ENCODE results near the gene KCNJ10.

KCNJ10 gene

GRCh38 chr1:160069460-160070231 is at the start of gene KCNJ10:
KCNJ10 (minus strand) TSS chr1:160070160; CDS start chr1:160042532, 27,628 bp downstream.
- H3K4me3 ChIP-seq (ENCODE audit: low read length), result peak within 1 kb of the TSS; percentile 66
- no peak within 1 kb of the TSS for H3K27ac ChIP-seq (ENCODE audit: low read depth, low read length)
- H3K9me3 ChIP-seq (ENCODE audit: control insufficient read depth, insufficient read depth, low read length), result no peaks in the 10 kb centered on the region
- H3K79me2 ChIP-seq (ENCODE audit: control insufficient read depth, low read length), result no peaks in the 10 kb centered on the region
- no peaks in the 10 kb centered on the region for H3F3A ChIP-seq (ENCODE audit: control insufficient read depth, insufficient read depth)
- peaks cover 35% of the 10 kb centered on the region for H3K27me3 ChIP-seq (ENCODE audit: control insufficient read depth, low read length)
- H3K9me2 ChIP-seq (replicated peaks; ENCODE audit: control insufficient read depth, low read length), result no peaks in the 10 kb centered on the region
- H3K36me3 ChIP-seq (ENCODE audit: control insufficient read depth, low read length), result no peaks in the 10 kb centered on the region
- TF ChIP-seq CTCF (IDR thresholded peaks at IDR 0.05; ENCODE audit: low read depth, low read length, poor library complexity, severe bottlenecking) (no peak), EZH2phosphoT487 (IDR thresholded peaks at IDR 0.05; ENCODE audit: borderline replicate concordance, low read length) (no peak)
- peak within 1 kb of the TSS; percentile 85 for H3K4me2 ChIP-seq (ENCODE audit: low read length)
- no peaks in the 10 kb centered on the region for H4K20me1 ChIP-seq (ENCODE audit: control insufficient read depth, insufficient read depth, low read depth, low read length)
- H3K4me1 ChIP-seq (ENCODE audit: control insufficient read depth, low read length), result peaks cover 15% of the 10 kb centered on the region

- H3K9me3 ChIP-seq (ENCODE audit: control insufficient read depth, insufficient read depth, low read length), result no peaks in the 10 kb centered on the region
- TF ChIP-seq EZH2phosphoT487 (IDR thresholded peaks at IDR 0.05; ENCODE audit: borderline replicate concordance, low read length) (no peak), CTCF (IDR thresholded peaks at IDR 0.05; ENCODE audit: low read depth, low read length, poor library complexity, severe bottlenecking) (no peak)
- no peak overlapping the region for H3K4me3 ChIP-seq (ENCODE audit: low read length)
- H3K36me3 ChIP-seq (ENCODE audit: control insufficient read depth, low read length), result no peaks in the 10 kb centered on the region
- H3K9me2 ChIP-seq (replicated peaks; ENCODE audit: control insufficient read depth, low read length), result no peaks in the 10 kb centered on the region
- H3K79me2 ChIP-seq (ENCODE audit: control insufficient read depth, low read length), result no peaks in the 10 kb centered on the region
- peaks cover 18% of the 10 kb centered on the region for H3K27me3 ChIP-seq (ENCODE audit: control insufficient read depth, low read length)
- H3F3A ChIP-seq (ENCODE audit: control insufficient read depth, insufficient read depth), result no peaks in the 10 kb centered on the region
- no peaks in the 10 kb centered on the region for H4K20me1 ChIP-seq (ENCODE audit: control insufficient read depth, insufficient read depth, low read depth, low read length)
- no peak overlapping the region for H3K27ac ChIP-seq (ENCODE audit: low read depth, low read length)
- H3K4me1 ChIP-seq (ENCODE audit: control insufficient read depth, low read length), result no peaks in the 10 kb centered on the region
- no peak overlapping the region for H3K4me2 ChIP-seq (ENCODE audit: low read length)
Measured at GRCh38 chr1:160118928-160119327, 49.0 kb upstream of the KCNJ10 start.

- no peaks in the 10 kb centered on the region for H4K20me1 ChIP-seq (ENCODE audit: control insufficient read depth, insufficient read depth, low read depth, low read length)
- H3F3A ChIP-seq (ENCODE audit: control insufficient read depth, insufficient read depth), result no peaks in the 10 kb centered on the region
- H3K4me3 ChIP-seq (ENCODE audit: low read length), result no peak overlapping the region
- H3K9me3 ChIP-seq (ENCODE audit: control insufficient read depth, insufficient read depth, low read length), result no peaks in the 10 kb centered on the region
- no peaks in the 10 kb centered on the region for H3K4me1 ChIP-seq (ENCODE audit: control insufficient read depth, low read length)
- no peak overlapping the region for H3K27ac ChIP-seq (ENCODE audit: low read depth, low read length)
- TF ChIP-seq CTCF (IDR thresholded peaks at IDR 0.05; ENCODE audit: low read depth, low read length, poor library complexity, severe bottlenecking) (no peak), EZH2phosphoT487 (IDR thresholded peaks at IDR 0.05; ENCODE audit: borderline replicate concordance, low read length) (no peak)
- H3K4me2 ChIP-seq (ENCODE audit: low read length), result no peak overlapping the region
- no peaks in the 10 kb centered on the region for H3K79me2 ChIP-seq (ENCODE audit: control insufficient read depth, low read length)
- peaks cover 18% of the 10 kb centered on the region for H3K27me3 ChIP-seq (ENCODE audit: control insufficient read depth, low read length)
- no peaks in the 10 kb centered on the region for H3K9me2 ChIP-seq (replicated peaks; ENCODE audit: control insufficient read depth, low read length)
- no peaks in the 10 kb centered on the region for H3K36me3 ChIP-seq (ENCODE audit: control insufficient read depth, low read length)
Measured at GRCh38 chr1:160117709-160118183, 47.8 kb upstream of the KCNJ10 start.
